Colonic mucosa (tissue), 4 donors: ENCODE measurements around the gene RIMBP2. TPM values are rescaled to one million over a fixed set of nuclear protein-coding genes. Genes with fewer than 3 reads are reported as not detected.

Experiments used
- DNase-seq: peaks from one replicate; pipeline ENCODE4 v3.0.0-alpha.2; 2020
- H3K27ac ChIP-seq: fragments of 200-600 bp; one replicate; pipeline ENCODE4 v1.8.0; 2021
- H3K27me3 ChIP-seq: fragments of 200-600 bp; one replicate; pipeline ENCODE4 v1.8.0; 2021
- H3K36me3 ChIP-seq: fragments of 200-600 bp; one replicate; pipeline ENCODE4 v1.8.0; 2021
- H3K4me1 ChIP-seq: fragments of 200-600 bp; one replicate; pipeline ENCODE4 v1.8.0; 2021; ENCODE audit warnings: mild to moderate bottlenecking
- H3K4me3 ChIP-seq: fragments of 200-600 bp; one replicate; pipeline ENCODE4 v1.8.0; 2021
- H3K9ac ChIP-seq, 2 donors: one replicate each; pipeline ENCODE4 v1.7.0; 2013; ENCODE audit warnings: control low read depth in 2 of 2, low read depth in 2 of 2, low read length in 2 of 2
- H3K9me3 ChIP-seq: fragments of 200-600 bp; one replicate; pipeline ENCODE4 v1.8.0; 2021
- intact Hi-C: fragments of 100-400 bp; cut with DNase I; formaldehyde crosslinking; loops from one replicate; pipeline ENCODE4 v1.14.1; 2022
- total RNA-seq, 2 donors: library from RNA; stranded (reverse); fragmentation: NEBNext Ultra II Directional in 1 of 2; extraction: Animal tissue kit (Norgen Biotek cat#: 25700) in 1 of 2; gene quantifications; one replicate each; pipeline ENCODE4 v1.2.1, GENCODE V29; 2021
- TF ChIP-seq, protein P1 (sequence below): fragments of 200-600 bp; IDR thresholded peaks from one replicate; pipeline ENCODE4 v1.8.0; 2022; ENCODE audit warnings: antibody characterized with exemption, mild to moderate bottlenecking
- donor health status: healthy.
- donor health status: DM: no; HTN: no; CAD: no.
- donor health status: DM: no; HTN: no; CAD: no.

RIMBP2 gene
- total RNA-seq, 2 donors from 2014 or later, result 4.8 to 5.6 TPM

DNA sequence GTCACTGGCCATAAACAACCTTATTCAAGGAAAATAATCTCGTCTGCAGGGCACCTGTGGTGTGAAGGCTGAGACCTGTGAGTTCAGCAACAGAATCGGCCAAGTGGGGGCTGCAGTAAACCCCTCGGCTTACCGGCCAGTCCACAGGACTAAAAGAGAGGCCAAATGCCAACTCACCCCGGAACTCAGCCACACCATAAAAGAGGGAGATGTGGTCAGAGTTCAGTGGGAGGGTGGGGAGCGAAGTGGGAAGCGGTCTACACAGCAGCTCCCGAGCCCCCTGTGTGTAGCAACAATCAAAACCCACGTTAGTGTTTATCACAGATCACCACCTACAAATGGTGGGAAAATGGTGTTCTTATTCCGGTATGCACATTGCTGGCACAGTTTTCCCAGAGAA, 225.4 kb downstream of the RIMBP2 start:
- H3K4me3 ChIP-seq, result no peak overlapping the region
- no peak overlapping the region for H3K27ac ChIP-seq
- H3K9ac ChIP-seq, result no peak overlapping the region
- TF ChIP-seq, protein P1, sequence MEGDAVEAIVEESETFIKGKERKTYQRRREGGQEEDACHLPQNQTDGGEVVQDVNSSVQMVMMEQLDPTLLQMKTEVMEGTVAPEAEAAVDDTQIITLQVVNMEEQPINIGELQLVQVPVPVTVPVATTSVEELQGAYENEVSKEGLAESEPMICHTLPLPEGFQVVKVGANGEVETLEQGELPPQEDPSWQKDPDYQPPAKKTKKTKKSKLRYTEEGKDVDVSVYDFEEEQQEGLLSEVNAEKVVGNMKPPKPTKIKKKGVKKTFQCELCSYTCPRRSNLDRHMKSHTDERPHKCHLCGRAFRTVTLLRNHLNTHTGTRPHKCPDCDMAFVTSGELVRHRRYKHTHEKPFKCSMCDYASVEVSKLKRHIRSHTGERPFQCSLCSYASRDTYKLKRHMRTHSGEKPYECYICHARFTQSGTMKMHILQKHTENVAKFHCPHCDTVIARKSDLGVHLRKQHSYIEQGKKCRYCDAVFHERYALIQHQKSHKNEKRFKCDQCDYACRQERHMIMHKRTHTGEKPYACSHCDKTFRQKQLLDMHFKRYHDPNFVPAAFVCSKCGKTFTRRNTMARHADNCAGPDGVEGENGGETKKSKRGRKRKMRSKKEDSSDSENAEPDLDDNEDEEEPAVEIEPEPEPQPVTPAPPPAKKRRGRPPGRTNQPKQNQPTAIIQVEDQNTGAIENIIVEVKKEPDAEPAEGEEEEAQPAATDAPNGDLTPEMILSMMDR, result no peak
- no peaks in the 10 kb centered on the region for H3K4me1 ChIP-seq
- H3K27me3 ChIP-seq, result no peaks in the 10 kb centered on the region
- DNase-seq, result no peak
- H3K9me3 ChIP-seq, result no peaks in the 10 kb centered on the region
- H3K36me3 ChIP-seq, result no peaks in the 10 kb centered on the region
- intact Hi-C loops, result no loop called here

DNA sequence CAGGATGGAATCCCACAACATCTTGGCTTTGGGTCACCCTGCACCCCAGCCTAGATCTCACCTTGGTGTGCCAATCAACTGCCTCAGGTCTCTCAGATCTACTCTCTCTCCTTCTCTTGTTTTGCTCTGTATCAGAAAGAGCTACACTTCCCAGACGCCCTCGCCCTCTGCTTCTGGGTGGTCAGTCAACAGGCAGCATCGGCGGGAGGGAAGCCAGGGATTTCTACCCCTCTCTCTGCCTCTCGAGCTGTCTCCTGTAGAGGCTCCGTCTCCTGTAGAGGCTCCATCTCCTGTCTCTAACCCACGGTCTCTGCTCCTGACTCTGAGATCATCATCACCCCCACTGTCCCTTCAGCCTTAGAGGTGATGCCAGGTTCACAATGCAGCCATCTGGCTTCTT, 226.8 kb downstream of the RIMBP2 start:
- Histone ChIP-seq H3K27me3 (no peaks in the 10 kb centered on the region), H3K36me3 (no peaks in the 10 kb centered on the region)

DNA sequence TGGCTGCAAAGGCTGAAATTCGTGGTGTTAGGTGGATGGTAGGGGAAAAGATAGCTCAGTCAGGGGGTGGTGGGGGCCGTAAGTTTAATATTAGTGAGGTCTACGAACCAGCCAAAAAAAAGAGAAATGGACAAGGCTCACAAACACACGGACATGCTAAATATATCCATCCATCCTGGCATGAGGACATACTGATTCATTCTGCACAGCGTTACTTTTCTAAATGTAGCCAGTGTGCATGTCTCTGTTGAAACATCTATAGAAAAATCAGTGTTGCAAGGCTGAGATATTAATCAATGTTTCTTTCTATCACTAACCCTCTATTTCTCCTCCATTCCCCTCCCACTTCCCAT, 227.8 kb downstream of the RIMBP2 start:
- Histone ChIP-seq H3K4me1 (no peaks in the 10 kb centered on the region), H3K27ac (no peak overlapping the region), H3K27me3 (no peaks in the 10 kb centered on the region), H3K9ac (no peak overlapping the region), H3K4me3 (no peak overlapping the region), H3K36me3 (no peaks in the 10 kb centered on the region), H3K9me3 (no peaks in the 10 kb centered on the region)
- TF ChIP-seq, protein P1, result no peak
- intact Hi-C loops, result no loop called here
- no peak for DNase-seq

More for the DNA sequence above, 226.8 kb downstream of the RIMBP2 start:
- no peak overlapping the region for H3K9ac ChIP-seq
- no peak overlapping the region for H3K4me3 ChIP-seq
- H3K4me1 ChIP-seq, result no peaks in the 10 kb centered on the region
- intact Hi-C loops, result no loop called here
- TF ChIP-seq, protein P1, result no peak
- no peaks in the 10 kb centered on the region for H3K9me3 ChIP-seq
- no peak overlapping the region for H3K27ac ChIP-seq
- DNase-seq, result no peak

DNA sequence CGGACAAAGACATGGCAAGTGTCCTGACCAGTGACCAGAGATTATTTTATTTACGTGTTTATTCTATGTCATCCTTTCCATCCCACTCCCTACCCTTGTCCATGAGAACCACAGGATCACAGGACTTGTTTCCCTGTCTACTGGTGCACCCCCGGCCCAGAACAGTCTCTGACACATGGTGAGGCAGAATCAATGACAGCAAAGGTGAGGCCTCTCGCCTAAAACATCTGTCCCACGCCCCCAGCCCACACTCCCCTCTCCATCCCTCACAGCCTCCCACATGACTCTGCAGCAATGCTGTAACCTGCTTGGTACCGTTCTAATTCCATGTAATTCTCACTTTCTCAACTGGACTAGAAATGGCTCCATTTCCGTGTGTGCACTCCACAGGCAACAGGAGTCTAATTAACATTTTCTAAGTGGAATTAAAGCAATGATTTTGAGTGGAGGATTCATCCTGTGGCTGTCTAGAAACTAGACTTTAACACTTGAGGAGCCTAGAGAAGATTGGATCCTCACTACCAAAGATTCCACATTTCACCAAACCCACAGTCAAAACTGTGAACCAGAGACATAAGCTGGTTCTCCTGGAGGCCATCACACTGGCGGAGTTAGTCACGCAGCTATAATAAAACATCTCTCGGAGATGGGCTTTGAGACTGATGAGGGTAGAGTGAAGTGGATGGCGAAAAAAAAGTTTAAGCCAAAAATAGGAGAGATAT, 228.3 kb downstream of the RIMBP2 start:
- no peak overlapping the region for H3K9ac ChIP-seq
- no peaks in the 10 kb centered on the region for H3K27me3 ChIP-seq
- no peak for DNase-seq
- H3K36me3 ChIP-seq, result no peaks in the 10 kb centered on the region
- no peak overlapping the region for H3K4me3 ChIP-seq
- H3K4me1 ChIP-seq, result no peaks in the 10 kb centered on the region
- H3K27ac ChIP-seq, result no peak overlapping the region
- TF ChIP-seq, protein P1, result no peak
- H3K9me3 ChIP-seq, result no peaks in the 10 kb centered on the region
- intact Hi-C loops, result no loop called here

DNA sequence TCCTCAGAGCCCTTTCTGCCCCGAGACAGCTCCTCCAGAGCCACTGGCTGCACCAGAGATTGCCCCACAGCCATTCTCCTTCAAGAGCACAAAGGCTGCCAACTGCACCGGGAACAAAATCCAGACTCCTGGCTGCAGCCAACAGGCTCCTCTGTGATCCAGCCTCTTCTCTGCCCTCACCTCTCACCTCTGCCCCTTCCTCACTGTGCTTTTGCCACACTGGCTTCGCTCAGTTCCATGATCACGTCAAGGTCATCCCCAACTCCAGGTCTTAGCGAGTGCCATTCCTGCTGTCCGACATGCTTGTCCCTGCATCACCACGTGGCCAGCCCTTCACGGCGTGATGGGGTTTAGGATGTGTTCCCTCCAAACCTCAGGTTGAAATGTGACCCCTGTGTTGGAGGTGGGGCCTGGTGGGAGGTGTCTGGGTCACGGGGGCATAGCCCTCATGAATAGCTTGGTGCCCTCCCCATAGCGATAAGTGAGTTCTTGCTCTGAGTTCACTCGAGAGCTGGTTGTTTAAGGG, 229.1 kb downstream of the RIMBP2 start:
- Histone ChIP-seq H3K4me3 (no peak overlapping the region), H3K9me3 (no peaks in the 10 kb centered on the region), H3K36me3 (no peaks in the 10 kb centered on the region), H3K4me1 (no peaks in the 10 kb centered on the region), H3K9ac (no peak overlapping the region), H3K27ac (no peak overlapping the region), H3K27me3 (no peaks in the 10 kb centered on the region)
- TF ChIP-seq, protein P1, result no peak
- DNase-seq, result no peak
- intact Hi-C loops, result no loop called here
